NCI-H1048 (cell line): ENCODE results near the gene ESPN.

Experiments used
- DNase-seq: peaks from one replicate; lab custom pipeline; 2025; lab: John Stamatoyannopoulos, UW

The ESPN gene

GRCh38 chr1:6497215-6497866 is 72.8 kb downstream of the ESPN start:
- no peak for DNase-seq

GRCh38 chr1:6497867-6498575 is 73.4 kb downstream of the ESPN start:
- DNase-seq, result no peak

- no peak for DNase-seq
These were observed 74.1 kb downstream of the ESPN start for GRCh38 chr1:6498576-6499111.

GRCh38 chr1:6499296-6499695 is 74.7 kb downstream of the ESPN start:
- no peak for DNase-seq

DNA sequence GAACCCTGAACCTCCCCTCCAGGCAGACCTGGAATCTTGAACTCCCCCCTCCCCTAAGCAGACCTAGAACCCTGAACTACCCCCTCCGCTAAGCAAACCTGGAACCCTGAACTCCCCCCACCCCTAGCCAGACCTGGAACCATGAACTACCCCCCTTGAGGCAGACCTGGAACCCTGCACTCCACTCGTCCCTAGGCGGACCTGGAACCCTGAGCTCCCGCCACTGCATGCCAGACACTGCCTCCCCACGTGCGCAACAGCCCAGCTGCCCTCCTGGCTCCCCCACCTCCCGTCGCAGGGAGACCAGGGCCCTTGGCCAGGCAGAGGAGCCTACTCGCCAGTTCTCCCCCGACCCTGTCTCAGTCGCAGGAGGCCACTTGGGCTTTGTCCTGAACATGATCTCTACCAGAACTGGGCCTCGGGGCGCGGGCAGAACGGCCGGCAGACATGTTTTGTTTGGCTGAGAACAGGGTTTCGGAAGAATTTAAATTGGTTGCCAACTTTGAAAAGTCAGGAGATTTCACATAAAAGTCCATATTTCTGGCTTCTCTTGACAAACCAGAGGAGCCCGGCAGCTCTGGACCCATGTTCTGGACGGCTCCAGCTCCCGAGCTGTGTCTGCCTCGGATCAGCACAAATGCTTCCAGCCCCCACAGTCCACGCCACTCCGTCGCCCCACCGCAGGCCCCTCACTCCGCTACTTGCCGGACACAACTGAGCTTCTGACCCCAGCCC is 76.1 kb downstream of the ESPN start:
- DNase-seq, result no peak

DNA sequence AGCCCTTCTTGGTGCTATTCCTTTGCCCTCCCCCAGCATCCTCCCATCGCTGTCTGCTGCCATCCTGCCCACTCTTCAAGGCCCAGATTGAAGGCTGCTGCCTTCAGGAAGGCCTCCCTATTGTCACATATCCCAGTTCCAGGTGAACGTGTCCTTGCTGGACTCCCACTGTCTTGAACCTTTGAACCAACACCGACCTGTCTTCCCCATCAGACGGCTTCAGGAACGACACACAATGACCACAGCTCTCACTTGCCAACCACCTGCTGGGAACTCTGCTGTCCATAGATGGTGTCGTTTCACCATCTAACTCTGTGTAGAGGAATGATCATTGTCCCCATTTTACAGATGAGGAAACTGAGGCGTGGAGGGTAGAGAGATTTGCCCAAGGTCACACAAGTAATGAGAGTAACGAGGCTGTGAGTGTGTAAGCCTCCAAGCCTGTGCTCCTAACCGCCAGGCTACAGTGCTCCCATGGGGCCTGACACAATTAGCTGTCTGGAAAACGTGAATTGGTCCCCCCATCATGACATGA is 76.8 kb downstream of the ESPN start:
- DNase-seq, result no peak

DNA sequence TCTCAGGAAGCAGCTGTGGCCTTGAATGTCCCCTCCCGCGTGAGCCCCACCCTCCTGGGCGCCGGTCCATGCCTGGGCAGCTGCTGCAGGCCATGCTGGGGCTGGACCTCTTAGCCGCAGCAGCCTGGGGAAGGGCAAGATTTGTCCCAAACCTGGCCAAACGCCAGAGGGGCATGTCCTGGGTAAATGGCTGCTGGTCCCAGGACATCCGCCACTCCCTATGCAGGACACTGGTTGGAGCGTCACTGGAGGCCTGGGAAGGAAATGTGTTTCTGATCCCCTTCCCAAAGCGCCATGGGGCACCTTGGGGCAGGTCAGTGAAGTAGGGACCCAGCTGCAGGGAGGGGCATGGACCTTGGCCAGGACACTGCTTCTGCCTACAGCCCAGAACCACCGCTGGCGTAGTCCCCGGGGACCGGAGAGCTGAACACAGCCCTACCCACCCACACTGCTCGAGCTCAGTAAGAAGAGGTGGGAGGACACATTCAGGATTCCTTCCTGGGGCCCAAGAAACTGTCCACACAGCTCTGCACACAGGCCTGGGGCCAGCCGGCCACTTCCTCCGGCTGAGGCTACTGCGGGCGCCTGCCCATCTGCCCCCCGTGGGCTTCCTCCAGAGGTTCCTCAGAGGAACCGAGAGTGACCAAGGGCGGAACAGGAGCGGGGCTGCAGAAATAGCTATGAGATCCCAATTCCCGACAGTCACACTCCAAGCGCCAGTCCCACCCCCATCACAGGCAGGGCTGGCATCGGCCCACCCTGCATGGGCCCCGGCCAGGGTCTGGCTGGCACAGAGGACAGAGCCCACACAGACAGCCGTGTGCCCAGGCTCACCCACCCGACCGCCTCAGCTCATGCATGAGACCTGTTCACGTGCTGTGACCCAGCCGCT is 77.7 kb downstream of the ESPN start:
- DNase-seq, result no peak

DNA sequence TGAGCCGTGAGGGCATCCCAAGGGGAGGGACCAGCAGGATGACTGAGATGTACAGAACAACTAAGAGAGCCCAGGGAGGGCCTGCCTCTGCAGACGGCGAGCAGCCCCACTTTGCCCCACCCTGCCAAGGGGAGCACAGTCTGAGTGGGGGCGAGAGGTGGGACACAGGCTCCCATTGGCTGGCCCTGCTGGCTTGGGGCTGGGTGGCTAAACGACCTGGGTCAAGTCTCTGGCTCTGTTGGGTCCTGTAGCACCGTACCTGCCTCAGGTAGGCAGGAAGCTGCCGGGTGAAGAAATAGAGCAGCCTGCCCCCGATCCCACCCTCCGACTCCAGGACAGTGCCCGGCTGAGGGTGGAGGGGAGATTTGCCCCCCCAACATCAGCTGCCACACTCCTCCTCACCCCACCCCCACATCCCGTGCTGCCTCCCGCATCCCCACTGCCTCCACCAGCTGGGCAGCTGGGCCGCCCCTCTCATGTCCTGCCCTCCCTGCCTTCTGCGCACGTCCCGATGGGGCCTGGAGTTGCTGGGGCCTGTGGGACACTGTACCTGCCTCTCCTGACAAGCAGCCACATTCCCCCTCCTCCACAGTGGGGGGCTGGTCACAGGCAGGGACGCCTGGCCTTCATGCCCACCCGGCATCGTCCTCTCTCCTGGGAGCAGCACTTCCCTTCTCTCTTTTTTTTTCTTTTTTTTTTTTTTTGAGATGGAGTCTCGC is 79.5 kb downstream of the ESPN start:
- no peak for DNase-seq

GRCh38 chr1:6504887-6505286 is 80.3 kb downstream of the ESPN start:
- no peak for DNase-seq

DNA sequence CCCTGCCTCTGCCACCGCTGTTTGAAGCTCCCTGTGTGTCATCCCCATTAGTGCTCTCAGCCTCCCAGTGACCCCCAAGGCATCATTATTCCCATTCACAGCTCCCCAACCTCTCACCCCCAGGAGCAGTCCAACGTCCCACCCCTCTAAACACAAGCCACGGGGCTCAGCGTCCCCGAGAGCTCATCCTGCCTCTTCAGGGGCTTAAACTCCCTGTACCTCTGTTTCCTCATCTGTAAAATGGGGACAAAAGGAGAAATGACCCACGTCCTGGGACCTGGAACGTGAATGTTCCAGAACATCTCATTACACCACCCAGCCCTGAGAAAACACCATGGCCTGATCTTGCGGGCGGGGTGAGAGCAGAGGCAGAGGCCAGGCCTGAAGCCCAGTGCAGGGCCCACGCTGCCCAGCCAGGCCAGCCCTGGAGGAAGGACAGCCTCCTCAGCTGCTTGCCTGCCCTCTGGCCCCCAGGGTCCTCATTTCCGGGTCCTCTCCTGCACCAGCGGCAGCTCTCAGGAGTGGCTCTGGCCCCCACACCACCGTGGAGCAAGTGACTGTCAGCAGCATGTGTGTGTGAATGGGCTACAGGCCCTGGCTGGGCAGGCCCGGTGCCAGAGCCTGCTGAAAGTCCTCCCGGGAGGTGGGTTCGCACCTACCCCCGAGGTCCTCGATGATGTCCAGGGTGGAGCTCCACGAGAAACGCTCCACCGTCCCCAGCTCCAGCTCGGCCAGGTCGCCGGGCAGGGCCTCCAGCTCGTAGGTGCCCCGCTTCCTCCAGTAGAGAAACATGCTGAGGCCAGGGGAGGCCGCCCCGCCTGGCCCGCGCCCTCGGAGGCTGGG is 81.0 kb downstream of the ESPN start:
- no peak for DNase-seq

DNA sequence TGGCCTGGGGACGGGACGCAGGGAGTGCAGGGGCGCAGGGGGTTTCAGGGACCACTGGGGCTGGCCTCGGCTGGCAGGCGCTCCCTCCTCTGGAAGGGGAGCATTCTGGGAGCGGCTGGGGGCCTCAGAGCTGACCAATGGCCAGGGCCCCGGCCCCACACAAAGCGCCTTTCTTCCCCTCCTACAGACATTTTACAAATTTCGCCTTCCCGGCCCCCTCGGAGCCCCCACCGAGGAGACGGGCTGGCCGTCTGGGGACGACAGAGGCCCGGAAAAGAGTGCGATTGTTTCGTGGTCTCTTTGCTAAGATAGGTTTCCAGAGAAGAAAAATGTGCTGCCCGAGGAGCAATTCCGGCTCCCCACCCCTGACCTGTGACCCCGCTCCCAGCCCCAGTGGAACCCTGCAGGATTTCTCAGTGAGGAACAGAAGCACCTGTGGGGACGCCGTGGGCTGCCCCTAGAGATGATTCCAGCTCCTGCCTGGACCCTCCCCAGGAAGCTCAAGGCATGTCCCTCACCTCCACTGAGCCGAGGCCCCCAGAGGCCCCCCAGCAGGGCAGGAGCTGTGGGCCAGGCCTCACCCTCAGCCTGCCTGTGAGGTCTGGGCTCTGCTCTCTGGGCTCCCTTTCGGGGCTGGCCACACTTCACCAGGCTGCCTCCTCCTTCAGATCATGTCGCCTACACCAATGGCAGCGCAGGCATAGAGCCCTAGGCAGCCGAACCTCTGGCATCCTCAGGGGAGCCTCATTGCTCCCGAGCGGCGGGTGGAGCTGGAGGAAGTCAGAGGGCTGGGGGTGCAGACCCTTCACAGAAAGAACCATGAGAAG is 81.8 kb downstream of the ESPN start:
- DNase-seq, result no peak

GRCh38 chr1:6507037-6507428 is 82.5 kb downstream of the ESPN start:
- DNase-seq, result no peak

DNA sequence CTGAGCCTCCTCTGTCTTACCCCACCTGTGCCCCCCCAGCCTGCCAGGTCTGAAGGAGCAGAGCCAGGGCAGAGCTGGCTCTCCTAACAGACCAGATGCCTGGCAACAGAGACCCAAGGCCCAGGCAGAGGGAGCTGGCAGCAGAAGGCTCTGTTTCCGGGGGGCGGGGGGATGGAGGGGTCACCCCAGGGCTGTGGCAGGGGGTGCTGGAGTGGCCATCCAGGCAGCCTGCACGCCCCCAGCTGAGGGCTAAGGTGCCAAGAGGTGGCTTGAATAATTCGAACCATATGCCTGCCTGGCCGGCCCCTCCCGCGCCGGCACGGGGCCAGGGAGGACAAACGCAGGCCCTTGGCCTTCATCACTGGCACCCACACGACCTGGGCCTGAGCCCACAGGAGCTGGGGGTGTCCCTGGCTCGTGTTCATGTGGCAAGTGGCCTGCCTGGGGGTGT is 82.9 kb downstream of the ESPN start:
- DNase-seq, result no peak

DNA sequence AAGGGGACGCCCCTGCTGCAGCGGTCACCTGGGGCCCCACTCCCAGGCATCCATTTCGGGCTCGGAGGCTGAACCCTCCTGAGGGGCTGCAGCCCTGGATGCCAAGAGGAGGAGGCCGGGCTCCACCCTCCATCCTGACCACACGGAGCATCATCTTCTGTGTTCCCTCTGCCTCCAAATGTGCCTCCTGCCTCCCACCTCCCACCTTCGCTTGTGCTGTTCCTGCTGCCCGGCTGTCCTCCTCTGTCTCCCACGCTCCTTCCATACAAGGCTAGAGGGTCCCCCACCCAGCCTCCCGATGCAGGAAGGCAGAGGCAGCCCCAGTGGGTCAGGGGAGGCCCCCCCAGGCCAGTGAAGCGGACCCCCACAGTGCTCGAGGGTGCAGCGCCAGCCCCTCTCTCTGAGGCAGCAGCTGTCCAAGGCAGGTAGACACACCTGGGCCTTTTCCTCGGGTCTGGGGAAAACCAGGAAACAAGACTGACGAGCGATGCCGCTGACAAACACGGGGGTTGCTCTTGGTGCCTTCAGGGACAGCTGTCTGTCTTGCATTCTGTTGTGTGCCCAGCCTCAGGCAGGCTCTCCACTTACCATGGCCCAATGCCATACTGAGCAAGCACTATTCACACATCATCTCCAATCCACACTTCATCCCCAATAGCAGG is 83.7 kb downstream of the ESPN start:
- no peak for DNase-seq

DNA sequence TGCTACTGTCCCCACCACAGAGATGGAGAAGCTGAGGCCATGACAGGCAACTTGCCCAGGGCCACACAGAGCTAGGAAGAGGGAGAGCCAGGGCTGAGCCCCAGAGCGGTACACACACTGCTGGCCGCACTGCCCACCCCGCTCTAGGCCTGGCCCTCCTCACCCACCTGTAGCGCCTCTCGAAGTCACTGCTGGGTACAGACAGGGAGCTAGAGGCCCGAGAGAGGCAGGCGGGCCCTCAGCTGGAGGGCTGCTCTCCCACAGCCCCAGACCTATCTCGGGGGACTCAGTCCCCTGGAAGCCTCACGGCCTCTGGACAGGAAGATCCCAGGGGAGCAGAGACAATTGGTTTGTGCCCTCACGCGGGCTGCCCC is 84.2 kb downstream of the ESPN start:
- no peak for DNase-seq

DNA sequence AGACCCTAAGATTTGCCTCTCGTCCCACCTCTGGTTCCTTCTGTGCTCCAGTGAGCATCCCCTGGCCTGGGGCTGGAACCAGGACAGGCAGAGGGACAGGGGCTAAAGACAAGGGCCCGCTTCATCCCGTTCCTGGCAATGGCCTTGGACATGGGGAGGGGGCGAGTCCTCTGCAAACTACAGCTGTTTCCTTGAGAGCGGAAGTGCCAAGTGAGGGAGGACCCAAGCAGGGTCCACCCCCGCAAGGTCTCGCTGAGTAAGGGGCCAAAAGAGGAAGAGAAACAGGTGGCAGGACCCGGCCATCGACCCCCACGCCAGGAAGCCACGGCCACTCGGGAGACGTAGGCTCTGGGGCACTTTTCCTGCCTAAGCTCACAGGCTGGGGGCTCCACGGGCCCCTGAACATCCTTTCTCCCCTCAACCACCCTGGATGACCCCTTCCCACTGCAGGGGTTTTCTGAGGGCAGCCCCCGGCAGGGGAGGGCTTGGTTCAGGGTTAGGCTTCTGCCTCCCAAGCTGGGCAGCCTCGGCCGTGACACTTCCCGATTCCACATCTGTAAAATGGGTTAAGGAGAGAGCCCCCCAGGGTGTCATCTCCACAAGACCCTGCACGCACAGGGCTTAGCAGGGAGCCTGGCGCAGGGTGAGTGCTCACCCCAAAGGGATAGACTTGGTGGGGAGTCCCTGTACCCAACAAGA is 84.8 kb downstream of the ESPN start:
- no peak for DNase-seq

GRCh38 chr1:6509919-6510291 is 85.3 kb downstream of the ESPN start:
- DNase-seq, result no peak

DNA sequence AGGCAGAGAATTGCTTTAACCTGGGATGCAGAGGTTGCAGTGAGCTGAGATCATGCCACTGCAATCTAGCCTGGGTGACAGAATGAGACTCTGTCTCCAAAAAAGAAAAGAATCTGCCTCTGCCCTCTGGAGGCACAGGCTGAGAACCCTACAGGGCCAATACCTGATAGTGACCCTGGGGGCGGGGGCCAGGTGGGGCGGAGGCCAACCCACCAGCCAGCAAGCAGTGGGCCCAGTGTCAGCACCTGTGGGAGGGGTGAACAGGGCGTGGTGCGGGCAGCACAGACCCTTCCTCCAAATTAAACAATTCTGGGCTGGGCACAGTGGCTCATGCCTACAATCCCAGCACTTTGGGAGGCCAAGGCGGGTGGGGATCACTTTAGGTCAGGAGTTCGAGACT is 85.9 kb downstream of the ESPN start:
- DNase-seq, result no peak
